HepG2 (cell line): ENCODE measurements around the gene ANKZF1. TPM values are rescaled to one million over a fixed set of nuclear protein-coding genes. Genes with fewer than 3 reads are reported as not detected.

Experiments
- ATAC-seq: fragments of 200-7000 bp; cut with Tn5 transposase; 3 replicates; pipeline ENCODE4 v1.9.1; 2020; ENCODE audit warnings: mild to moderate bottlenecking, moderate library complexity
- BruUV-seq: library from RNA; stranded (reverse); fragments of 400-500 nt; replicated peaks from 2 replicates; lab custom pipeline; 2021; lab: Mats Ljungman, UMichigan
- CTCF ChIA-PET: fragments of 300-600 bp; formaldehyde crosslinking; extraction: SDS; loops from one replicate; lab custom pipeline; 2021; ENCODE audit warnings: low total read pairs, inconsistent platforms, low intra/inter-chr PET ratio; lab: Yijun Ruan, JAX
- POLR2A ChIA-PET: fragments of 350-600 bp; sonication (Branson Sonifier 250); formaldehyde crosslinking; loops from one replicate; lab custom pipeline; 2020; ENCODE audit warnings: antibody characterized with exemption, inconsistent platforms; lab: Yijun Ruan, JAX
- DNase-seq: peaks from one replicate; pipeline ENCODE4 v3.0.0-alpha.2; 2015; ENCODE audit warnings: low spot score
- FAIRE-seq: peaks from 3 replicates; lab custom pipeline; 2011; peaks lifted over from hg19 to GRCh38; lab: Jason Lieb, UNC
- H2AFZ ChIP-seq: one replicate; pipeline ENCODE4 v1.6.1; 2011; ENCODE audit warnings: low read length, inconsistent platforms
- H3K27ac ChIP-seq: fragments of 300-600 bp; 3 replicates; pipeline ENCODE4 v1.8.0; 2011; ENCODE audit warnings: mixed run types, mild to moderate bottlenecking, mixed read lengths, low read length, inconsistent platforms; ENCODE audit not compliant: insufficient read depth; ENCODE audit errors: extremely low read length
- H3K27me3 ChIP-seq, 2 experiments: fragments of 200-600 bp in 1 of 2; 2 replicates in 1 of 2; 3 replicates in 1 of 2; pipeline versions ENCODE4 v1.6.0 to v1.8.0; 2011; ENCODE audit warnings: low read length in 2 of 2, mild to moderate bottlenecking in 2 of 2, moderate library complexity in 2 of 2, inconsistent platforms in 1 of 2; ENCODE audit not compliant: insufficient read depth in 2 of 2, control insufficient read depth in 1 of 2
- H3K36me3 ChIP-seq, 2 experiments: fragments of 200-600 bp in 1 of 2; replicated peaks in 1 of 2; 2 replicates in 1 of 2; 3 replicates in 1 of 2; pipeline versions ENCODE4 v1.5.1 to v1.8.0; 2011; ENCODE audit warnings: low read length in 2 of 2, inconsistent platforms in 1 of 2; ENCODE audit not compliant: insufficient read depth in 2 of 2, control insufficient read depth in 1 of 2
- H3K4me1 ChIP-seq: 2 replicates; pipeline ENCODE4 v1.5.1; 2012; ENCODE audit warnings: low read length, inconsistent platforms; ENCODE audit not compliant: insufficient read depth
- H3K4me2 ChIP-seq: 2 replicates; pipeline ENCODE4 v1.6.0; 2011; ENCODE audit warnings: low read depth, low read length, inconsistent platforms
- H3K4me3 ChIP-seq, 3 experiments: fragments of 200-600 bp in 1 of 3; sonication (generic), shearing (Covaris generic) in 1 of 3; replicated peaks in 1 of 3; 2 replicates each; pipeline ENCODE4 v1.5.1; 2011 to 2016; ENCODE audit warnings: low read length in 3 of 3, inconsistent platforms in 2 of 3, low read depth in 2 of 3, mild to moderate bottlenecking in 2 of 3, control low read depth in 1 of 3, mixed read lengths in 1 of 3; ENCODE audit not compliant: insufficient read depth in 1 of 3
- H3K79me2 ChIP-seq: one replicate; pipeline ENCODE4 v1.6.1; 2011; ENCODE audit warnings: low read length, inconsistent platforms; ENCODE audit not compliant: insufficient read depth
- H3K9ac ChIP-seq: 2 replicates; pipeline ENCODE4 v1.6.0; 2011; ENCODE audit warnings: mild to moderate bottlenecking, low read depth, low read length, inconsistent platforms; ENCODE audit not compliant: insufficient read depth
- H3K9me3 ChIP-seq: 2 replicates; pipeline ENCODE4 v1.5.1; 2012; ENCODE audit warnings: mild to moderate bottlenecking, low read length
- H4K20me1 ChIP-seq: 2 replicates; pipeline ENCODE4 v1.6.0; 2011; ENCODE audit warnings: inconsistent platforms, mild to moderate bottlenecking, low read length, moderate library complexity; ENCODE audit not compliant: insufficient read depth
- ELF1 ChIP-seq: sonication (generic); formaldehyde crosslinking; IDR thresholded peaks from 2 replicates; pipeline ENCODE4 v1.4.0; 2020; ENCODE audit warnings: missing genetic modification reagents
- ISL2 ChIP-seq: sonication (generic); formaldehyde crosslinking; IDR thresholded peaks from 2 replicates; pipeline ENCODE4 v1.5.0; 2020; ENCODE audit warnings: missing genetic modification reagents
- KDM5B ChIP-seq: sonication (generic); formaldehyde crosslinking; IDR thresholded peaks from 2 replicates; pipeline ENCODE4 v1.4.0; 2020; ENCODE audit warnings: missing genetic modification reagents, mild to moderate bottlenecking, borderline replicate concordance
- MYC ChIP-seq: sonication (generic); formaldehyde crosslinking; IDR thresholded peaks from 2 replicates; pipeline ENCODE4 v1.9.0; 2021; ENCODE audit warnings: missing genetic modification reagents, borderline replicate concordance
- NFKBIZ ChIP-seq: IDR thresholded peaks from 2 replicates; pipeline ENCODE4 v1.6.1; 2018; ENCODE audit warnings: missing genetic modification reagents, missing compliant biosample characterization
- SMARCE1 ChIP-seq: fragments of 450-650 bp; IDR thresholded peaks from 2 replicates; pipeline ENCODE4 v1.6.1; 2017; ENCODE audit warnings: borderline replicate concordance
- TARDBP ChIP-seq: sonication (generic); formaldehyde crosslinking; IDR thresholded peaks from 2 replicates; pipeline ENCODE4 v1.8.0; 2022; ENCODE audit warnings: mild to moderate bottlenecking, missing genetic modification reagents
- U2AF2 ChIP-seq: fragments of 200-400 bp; formaldehyde crosslinking; IDR thresholded peaks from 2 replicates; pipeline ENCODE4 v1.6.1; 2017; ENCODE audit warnings: low read depth, mild to moderate bottlenecking, low read length
- ZBTB38 ChIP-seq: sonication (generic); formaldehyde crosslinking; IDR thresholded peaks from 2 replicates; pipeline ENCODE4 v1.5.1; 2020; ENCODE audit warnings: mild to moderate bottlenecking, missing genetic modification reagents
- ZNF225 ChIP-seq: sonication (generic); formaldehyde crosslinking; IDR thresholded peaks from 2 replicates; pipeline ENCODE4 v1.4.0; 2020; ENCODE audit warnings: mild to moderate bottlenecking, missing genetic modification reagents
- ZNF230 ChIP-seq: sonication (generic); formaldehyde crosslinking; IDR thresholded peaks from 2 replicates; pipeline ENCODE4 v1.4.0; 2020; ENCODE audit warnings: mild to moderate bottlenecking, missing genetic modification reagents
- ZNF768 ChIP-seq: sonication (generic); formaldehyde crosslinking; IDR thresholded peaks from 2 replicates; pipeline ENCODE4 v1.4.0; 2020; ENCODE audit warnings: missing genetic modification reagents
- WGBS: methylation state at CpG from one replicate; pipeline ENCODE4 v1.1.6; 2017; ENCODE audit warnings: low lambda C conversion rate; 5-methylcytosine and 5-hydroxymethylcytosine counted together
- in situ Hi-C: cut with HindIII; loops from 2 replicates; pipeline ENCODE4 v1.10.0; 2017; ENCODE audit warnings: low pct_unique_long_range_greater_than_20kb; ENCODE audit not compliant: extremely low pct_ligation_motif_present
- intact Hi-C: fragments of 100-400 bp; cut with micrococcal nuclease; formaldehyde crosslinking; loops from one replicate; pipeline ENCODE4 v1.10.0; 2022; ENCODE audit not compliant: unreplicated experiment
- polyA plus RNA-seq, 8 experiments: library from polyadenylated mRNA; depleted of rRNA in 3 of 8; stranded (reverse) in 7 of 8; unstranded in 1 of 8; fragments of >200 nt; fragmentation: Illumina TruSeq in 4 of 8; extraction: Trizol in 4 of 8; gene quantifications; 2 replicates each; pipeline versions ENCODE4 v1.2.1 to v1.2.3, GENCODE V29; 2011 to 2016; ENCODE audit warnings: low read depth in 4 of 8, missing spikeins in 1 of 8, mixed read lengths in 1 of 8; ENCODE audit not compliant: insufficient read depth in 1 of 8
- total RNA-seq, 5 experiments: library from RNA; depleted of rRNA; stranded (reverse); fragments of >200 nt; fragmentation: Illumina TruSeq; extraction: Trizol; gene quantifications; 2 replicates each; pipeline ENCODE4 v1.2.3, GENCODE V29; 2016; ENCODE audit warnings: low read depth in 1 of 5
- TF ChIP-seq, protein P1 (sequence below): sonication (generic); formaldehyde crosslinking; IDR thresholded peaks from 2 replicates; pipeline ENCODE4 v1.4.0; 2020; ENCODE audit warnings: missing genetic modification reagents, borderline replicate concordance
- TF ChIP-seq, protein P2 (sequence below): sonication (generic); formaldehyde crosslinking; IDR thresholded peaks from 2 replicates; pipeline ENCODE4 v1.8.1; 2023; ENCODE audit warnings: mild to moderate bottlenecking, missing genetic modification reagents
- TF ChIP-seq, protein P3 (sequence below): sonication (generic); formaldehyde crosslinking; IDR thresholded peaks from 2 replicates; pipeline ENCODE4 v1.8.1; 2023; ENCODE audit warnings: mild to moderate bottlenecking, missing genetic modification reagents
- TF ChIP-seq, protein P4 (sequence below): sonication (generic); formaldehyde crosslinking; IDR thresholded peaks from 2 replicates; pipeline ENCODE4 v1.9.0; 2022; ENCODE audit warnings: missing genetic modification reagents, mild to moderate bottlenecking, borderline replicate concordance

ANKZF1 gene
- total and polyA plus RNA-seq, 2 of the 13 experiments (the other 11 are each of a cell fraction or from before 2014, with no cell fraction given): 25.3 to 128 TPM

DNA sequence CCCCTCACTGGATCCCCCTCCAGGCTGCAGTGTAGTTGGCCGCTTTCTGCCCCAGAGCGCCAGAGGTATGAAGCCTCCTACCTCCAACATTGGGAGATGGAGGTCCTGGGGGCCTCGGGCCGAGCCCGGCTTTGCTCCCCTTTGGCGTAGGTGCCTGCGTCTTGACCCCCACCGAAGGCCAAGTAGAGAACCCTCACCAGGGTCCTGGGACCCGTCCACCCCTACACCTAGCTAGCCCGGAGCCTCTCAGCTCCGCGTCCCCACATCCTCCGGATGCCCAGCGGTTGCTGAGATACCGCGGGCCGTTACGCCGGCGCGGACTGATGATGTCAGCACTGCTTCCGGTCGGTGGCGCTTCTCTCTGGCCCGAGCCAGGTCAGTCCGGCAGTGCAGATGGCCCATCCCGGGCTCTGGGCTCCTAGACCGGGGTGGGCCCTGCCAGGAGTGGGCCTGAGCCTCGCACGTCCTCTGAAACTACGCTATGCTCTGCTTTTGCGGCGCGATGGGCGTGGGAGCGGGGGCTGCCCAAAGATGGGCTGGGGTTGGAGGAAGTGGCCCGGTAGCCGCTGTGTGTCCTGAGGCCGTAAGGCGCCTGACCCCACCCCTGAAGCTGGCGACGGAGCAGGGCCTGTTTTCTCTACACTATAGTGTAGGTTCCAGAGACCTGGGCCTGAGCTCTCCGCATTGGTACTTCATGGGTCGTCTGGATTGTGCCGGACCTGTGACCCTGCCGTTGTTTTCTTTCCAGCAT lies 15.7 kb downstream of the ANKZF1 start, which contains the start of the genes GLB1L and STK16 (continued):
- TF ChIP-seq, protein P1, sequence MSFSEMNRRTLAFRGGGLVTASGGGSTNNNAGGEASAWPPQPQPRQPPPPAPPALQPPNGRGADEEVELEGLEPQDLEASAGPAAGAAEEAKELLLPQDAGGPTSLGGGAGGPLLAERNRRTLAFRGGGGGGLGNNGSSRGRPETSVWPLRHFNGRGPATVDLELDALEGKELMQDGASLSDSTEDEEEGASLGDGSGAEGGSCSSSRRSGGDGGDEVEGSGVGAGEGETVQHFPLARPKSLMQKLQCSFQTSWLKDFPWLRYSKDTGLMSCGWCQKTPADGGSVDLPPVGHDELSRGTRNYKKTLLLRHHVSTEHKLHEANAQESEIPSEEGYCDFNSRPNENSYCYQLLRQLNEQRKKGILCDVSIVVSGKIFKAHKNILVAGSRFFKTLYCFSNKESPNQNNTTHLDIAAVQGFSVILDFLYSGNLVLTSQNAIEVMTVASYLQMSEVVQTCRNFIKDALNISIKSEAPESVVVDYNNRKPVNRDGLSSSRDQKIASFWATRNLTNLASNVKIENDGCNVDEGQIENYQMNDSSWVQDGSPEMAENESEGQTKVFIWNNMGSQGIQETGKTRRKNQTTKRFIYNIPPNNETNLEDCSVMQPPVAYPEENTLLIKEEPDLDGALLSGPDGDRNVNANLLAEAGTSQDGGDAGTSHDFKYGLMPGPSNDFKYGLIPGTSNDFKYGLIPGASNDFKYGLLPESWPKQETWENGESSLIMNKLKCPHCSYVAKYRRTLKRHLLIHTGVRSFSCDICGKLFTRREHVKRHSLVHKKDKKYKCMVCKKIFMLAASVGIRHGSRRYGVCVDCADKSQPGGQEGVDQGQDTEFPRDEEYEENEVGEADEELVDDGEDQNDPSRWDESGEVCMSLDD (CRISPR knock-in tag): no peak
- no peak for TF ChIP-seq SMARCE1
- TF ChIP-seq KDM5B (CRISPR knock-in tag): peak; percentile 95

DNA sequence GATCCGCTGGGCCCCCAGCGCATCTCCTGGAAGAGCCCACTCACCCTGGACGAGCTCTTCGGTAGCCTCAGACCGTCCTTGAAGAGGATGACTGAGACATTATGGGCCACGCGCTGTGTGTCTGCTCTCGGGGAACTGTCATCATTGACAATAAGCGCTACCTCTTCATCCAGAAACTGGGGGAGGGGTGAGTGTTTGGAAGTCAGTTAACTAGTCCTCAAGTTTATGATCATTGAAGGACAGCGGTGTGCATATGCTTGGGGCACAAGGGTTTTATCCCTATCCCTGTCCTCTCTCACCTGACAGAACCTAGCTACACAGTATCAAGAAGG lies 16.3 kb downstream of the ANKZF1 start:
- Histone ChIP-seq H3K27me3 (no peaks in the 10 kb centered on the region; a peak in 1 of 5 replicates), H2AFZ (no peak overlapping the region), H3K79me2 (peaks cover 14% of the 10 kb centered on the region), H3K27ac (peak overlapping the region; percentile 72), H3K9ac (peak overlapping the region; percentile 90), H3K36me3 (peaks cover 1 to 13% of the 10 kb centered on the region in 2 experiments; a peak in 4 of 5 replicates), H3K4me1 (peaks cover 59% of the 10 kb centered on the region), H3K4me3 (peak overlapping the region; percentile 88 to 97 (median 93)), H3K9me3 (no peaks in the 10 kb centered on the region), H3K4me2 (peak overlapping the region; percentile 90), H4K20me1 (no peaks in the 10 kb centered on the region)
- FAIRE-seq (peak; percentile 60), DNase-seq (no peak), ATAC-seq (no peak)
- CTCF ChIA-PET: no interaction called here
- no TSS peak for BruUV-seq
- in situ Hi-C loops (no loop called here), intact Hi-C loops (loop anchor here (1.0 kb wide), 1 partner anchor 17 kb away; the partner anchor contains the start of genes ANKZF1 and ATG9A)
- POLR2A ChIA-PET: interaction anchor here (0.6 to 3.2 kb wide), 18 partner anchors 9 to 142 kb away, joined by 3 to 69 read pairs (median 15); partner anchors contain the start of genes ABCB6, ANKZF1, ATG9A and CNPPD1
- WGBS: 17% methylated on average over 9 of the region's 10 CpGs
- TF ChIP-seq ZNF225 (CRISPR knock-in tag) (no peak), ISL2 (CRISPR knock-in tag) (no peak), KDM5B (CRISPR knock-in tag) (no peak), U2AF2 (no peak), TARDBP (CRISPR knock-in tag) (no peak), NFKBIZ (CRISPR knock-in tag) (no peak), ZNF230 (no peak), ZNF768 (CRISPR knock-in tag) (no peak), ELF1 (CRISPR knock-in tag) (no peak), MYC (CRISPR knock-in tag) (no peak), ZBTB38 (CRISPR knock-in tag) (no peak)
- TF ChIP-seq, protein P2, sequence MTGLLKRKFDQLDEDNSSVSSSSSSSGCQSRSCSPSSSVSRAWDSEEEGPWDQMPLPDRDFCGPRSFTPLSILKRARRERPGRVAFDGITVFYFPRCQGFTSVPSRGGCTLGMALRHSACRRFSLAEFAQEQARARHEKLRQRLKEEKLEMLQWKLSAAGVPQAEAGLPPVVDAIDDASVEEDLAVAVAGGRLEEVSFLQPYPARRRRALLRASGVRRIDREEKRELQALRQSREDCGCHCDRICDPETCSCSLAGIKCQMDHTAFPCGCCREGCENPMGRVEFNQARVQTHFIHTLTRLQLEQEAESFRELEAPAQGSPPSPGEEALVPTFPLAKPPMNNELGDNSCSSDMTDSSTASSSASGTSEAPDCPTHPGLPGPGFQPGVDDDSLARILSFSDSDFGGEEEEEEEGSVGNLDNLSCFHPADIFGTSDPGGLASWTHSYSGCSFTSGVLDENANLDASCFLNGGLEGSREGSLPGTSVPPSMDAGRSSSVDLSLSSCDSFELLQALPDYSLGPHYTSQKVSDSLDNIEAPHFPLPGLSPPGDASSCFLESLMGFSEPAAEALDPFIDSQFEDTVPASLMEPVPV: no peak
- TF ChIP-seq, protein P3, sequence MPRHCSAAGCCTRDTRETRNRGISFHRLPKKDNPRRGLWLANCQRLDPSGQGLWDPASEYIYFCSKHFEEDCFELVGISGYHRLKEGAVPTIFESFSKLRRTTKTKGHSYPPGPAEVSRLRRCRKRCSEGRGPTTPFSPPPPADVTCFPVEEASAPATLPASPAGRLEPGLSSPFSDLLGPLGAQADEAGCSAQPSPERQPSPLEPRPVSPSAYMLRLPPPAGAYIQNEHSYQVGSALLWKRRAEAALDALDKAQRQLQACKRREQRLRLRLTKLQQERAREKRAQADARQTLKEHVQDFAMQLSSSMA: peak; percentile 7; the same call in 1 of the 2 replicates
- TF ChIP-seq, protein P4, sequence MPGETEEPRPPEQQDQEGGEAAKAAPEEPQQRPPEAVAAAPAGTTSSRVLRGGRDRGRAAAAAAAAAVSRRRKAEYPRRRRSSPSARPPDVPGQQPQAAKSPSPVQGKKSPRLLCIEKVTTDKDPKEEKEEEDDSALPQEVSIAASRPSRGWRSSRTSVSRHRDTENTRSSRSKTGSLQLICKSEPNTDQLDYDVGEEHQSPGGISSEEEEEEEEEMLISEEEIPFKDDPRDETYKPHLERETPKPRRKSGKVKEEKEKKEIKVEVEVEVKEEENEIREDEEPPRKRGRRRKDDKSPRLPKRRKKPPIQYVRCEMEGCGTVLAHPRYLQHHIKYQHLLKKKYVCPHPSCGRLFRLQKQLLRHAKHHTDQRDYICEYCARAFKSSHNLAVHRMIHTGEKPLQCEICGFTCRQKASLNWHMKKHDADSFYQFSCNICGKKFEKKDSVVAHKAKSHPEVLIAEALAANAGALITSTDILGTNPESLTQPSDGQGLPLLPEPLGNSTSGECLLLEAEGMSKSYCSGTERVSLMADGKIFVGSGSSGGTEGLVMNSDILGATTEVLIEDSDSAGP (CRISPR knock-in tag): no peak
